HUES48 (cell line): ENCODE measurements around the gene PAIP2B.

Experiments
- H3K27ac ChIP-seq: one replicate; pipeline ENCODE4 v1.7.0; 2013; ENCODE audit warnings: low read depth, low read length, inconsistent platforms
- H3K27me3 ChIP-seq: 2 replicates; pipeline ENCODE4 v1.6.1; 2013; ENCODE audit warnings: mild to moderate bottlenecking, low read length; ENCODE audit not compliant: control insufficient read depth, insufficient read depth
- H3K36me3 ChIP-seq: 2 replicates; pipeline ENCODE4 v1.6.1; 2013; ENCODE audit warnings: low read length; ENCODE audit not compliant: control insufficient read depth, insufficient read depth
- H3K4me1 ChIP-seq: 2 replicates; pipeline ENCODE4 v1.6.1; 2013; ENCODE audit warnings: mild to moderate bottlenecking, low read length; ENCODE audit not compliant: control insufficient read depth, insufficient read depth
- H3K4me3 ChIP-seq: 2 replicates; pipeline ENCODE4 v1.5.1; 2013; ENCODE audit warnings: mild to moderate bottlenecking, low read depth, low read length
- H3K9ac ChIP-seq: 2 replicates; pipeline ENCODE4 v1.6.1; 2013; ENCODE audit warnings: mild to moderate bottlenecking, low read depth, low read length, moderate library complexity
- H3K9me3 ChIP-seq: 2 replicates; pipeline ENCODE4 v1.6.1; 2013; ENCODE audit warnings: low read length; ENCODE audit not compliant: control insufficient read depth, insufficient read depth

The PAIP2B gene

DNA sequence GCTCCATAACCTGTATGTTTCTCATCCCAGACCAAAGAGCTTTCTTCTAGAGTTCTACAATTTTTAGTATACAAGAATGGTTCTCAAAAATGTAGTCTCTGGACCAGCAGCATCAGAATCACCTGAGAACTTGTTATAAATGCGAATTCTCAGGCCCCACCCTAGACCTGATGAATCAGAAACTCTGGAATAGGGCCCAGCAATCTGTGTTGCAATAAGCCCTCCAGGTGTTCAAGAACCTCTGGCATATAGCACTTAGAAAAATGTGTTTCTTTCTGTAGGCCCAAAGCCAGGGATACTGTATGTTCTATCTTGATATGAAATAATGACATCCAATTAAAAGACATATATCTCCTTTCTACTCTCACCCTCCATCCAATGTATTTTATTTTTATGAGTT, 10.4 kb downstream of the PAIP2B start:
- no peak overlapping the region for H3K27ac ChIP-seq
- no peak overlapping the region for H3K4me3 ChIP-seq
- H3K27me3 ChIP-seq = no peaks in the 10 kb centered on the region
- H3K9me3 ChIP-seq = no peaks in the 10 kb centered on the region
- no peaks in the 10 kb centered on the region for H3K36me3 ChIP-seq
- no peaks in the 10 kb centered on the region for H3K4me1 ChIP-seq
- H3K9ac ChIP-seq = no peak overlapping the region

GRCh38 chr2:71215447-71215846, 11.5 kb downstream of the PAIP2B start:
- no peak overlapping the region for H3K4me3 ChIP-seq
- H3K36me3 ChIP-seq = no peaks in the 10 kb centered on the region
- H3K9me3 ChIP-seq = no peaks in the 10 kb centered on the region
- no peak overlapping the region for H3K9ac ChIP-seq
- no peaks in the 10 kb centered on the region for H3K27me3 ChIP-seq
- no peak overlapping the region for H3K27ac ChIP-seq
- H3K4me1 ChIP-seq = no peaks in the 10 kb centered on the region

- no peak overlapping the region for H3K9ac ChIP-seq
- peaks cover 4% of the 10 kb centered on the region; the same call in 1 of the 2 replicates for H3K4me1 ChIP-seq
- H3K36me3 ChIP-seq = no peaks in the 10 kb centered on the region
- no peaks in the 10 kb centered on the region for H3K27me3 ChIP-seq
- no peak overlapping the region for H3K4me3 ChIP-seq
- H3K9me3 ChIP-seq = no peaks in the 10 kb centered on the region
- H3K27ac ChIP-seq = no peak overlapping the region
Observed at GRCh38 chr2:71212336-71212735, 14.6 kb downstream of the PAIP2B start.

GRCh38 chr2:71210292-71210691, 16.6 kb downstream of the PAIP2B start:
- Histone ChIP-seq H3K36me3 (no peaks in the 10 kb centered on the region), H3K27ac (no peak overlapping the region), H3K27me3 (no peaks in the 10 kb centered on the region), H3K4me3 (no peak overlapping the region), H3K4me1 (peaks cover 4% of the 10 kb centered on the region; the same call in 1 of the 2 replicates), H3K9me3 (no peaks in the 10 kb centered on the region), H3K9ac (no peak overlapping the region)

DNA sequence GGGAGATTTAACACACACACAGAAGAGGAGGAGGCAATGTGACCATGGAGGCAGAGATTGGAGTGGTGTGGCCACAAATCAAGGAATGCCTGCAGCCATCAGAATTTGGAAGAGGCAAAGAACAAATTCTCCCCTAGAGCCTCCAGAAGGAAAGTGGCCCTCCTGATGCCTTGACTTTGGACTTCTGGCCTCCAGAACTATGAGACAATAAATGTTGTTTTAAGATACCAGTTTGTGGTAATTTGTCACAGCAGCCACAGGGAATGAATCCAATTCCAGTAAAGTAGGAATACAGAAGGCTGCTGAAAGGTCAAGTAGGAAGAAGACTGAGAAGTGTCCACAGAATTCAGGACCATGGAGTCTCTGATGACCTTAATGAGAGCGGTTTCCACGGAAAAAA, 18.1 kb downstream of the PAIP2B start:
- no peak overlapping the region for H3K9ac ChIP-seq
- H3K9me3 ChIP-seq = no peaks in the 10 kb centered on the region
- H3K36me3 ChIP-seq = no peaks in the 10 kb centered on the region
- H3K4me3 ChIP-seq = no peak overlapping the region
- no peaks in the 10 kb centered on the region for H3K27me3 ChIP-seq
- H3K27ac ChIP-seq = no peak overlapping the region
- peaks cover 4% of the 10 kb centered on the region; the same call in 1 of the 2 replicates for H3K4me1 ChIP-seq

DNA sequence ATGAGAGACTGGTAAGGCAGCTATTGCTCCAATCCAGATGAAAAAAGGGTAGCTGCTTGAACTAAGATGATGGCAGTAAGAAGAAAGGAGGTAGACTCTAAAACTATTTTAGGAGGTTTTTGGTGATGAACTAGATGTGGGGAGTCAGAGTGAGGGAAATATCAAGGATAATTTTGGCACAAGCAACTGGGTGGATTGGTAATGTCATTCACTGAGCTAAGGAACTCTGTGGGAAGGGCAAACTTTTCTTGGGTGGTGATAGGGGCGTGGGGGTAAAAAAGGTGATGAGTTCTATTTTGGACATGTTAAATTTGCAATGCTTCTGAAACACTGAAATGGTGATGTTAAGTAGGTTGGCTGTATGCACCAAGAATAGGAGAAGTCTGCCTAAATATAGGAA, 19.3 kb downstream of the PAIP2B start:
- Histone ChIP-seq H3K27ac (no peak overlapping the region), H3K36me3 (no peaks in the 10 kb centered on the region), H3K4me3 (no peak overlapping the region), H3K4me1 (peaks cover 4% of the 10 kb centered on the region; the same call in 1 of the 2 replicates), H3K9me3 (no peaks in the 10 kb centered on the region), H3K9ac (no peak overlapping the region), H3K27me3 (no peaks in the 10 kb centered on the region)

DNA sequence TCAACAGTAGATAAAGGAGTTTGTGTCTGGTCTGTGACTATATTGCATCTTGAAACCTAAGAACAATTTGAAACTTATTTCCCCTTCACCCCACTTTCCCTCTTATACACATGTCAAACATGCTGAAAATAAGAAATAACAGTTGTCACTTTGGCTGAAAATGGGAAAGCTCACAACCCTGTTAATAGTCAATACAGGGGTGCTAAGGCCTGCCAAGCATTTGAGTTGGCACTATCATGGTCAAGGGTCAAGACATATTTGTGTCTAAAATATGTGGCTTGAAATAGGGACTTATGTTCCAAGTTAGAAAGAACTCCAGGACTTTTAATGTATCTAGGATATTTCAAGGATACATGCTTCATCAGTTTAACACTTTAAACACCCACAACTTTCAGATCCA, 20.6 kb downstream of the PAIP2B start:
- peaks cover 6% of the 10 kb centered on the region for H3K36me3 ChIP-seq
- no peaks in the 10 kb centered on the region for H3K27me3 ChIP-seq
- H3K9me3 ChIP-seq = no peaks in the 10 kb centered on the region
- no peak overlapping the region for H3K9ac ChIP-seq
- no peak overlapping the region for H3K27ac ChIP-seq
- H3K4me1 ChIP-seq = peaks cover 4% of the 10 kb centered on the region; the same call in 1 of the 2 replicates
- no peak overlapping the region for H3K4me3 ChIP-seq

DNA sequence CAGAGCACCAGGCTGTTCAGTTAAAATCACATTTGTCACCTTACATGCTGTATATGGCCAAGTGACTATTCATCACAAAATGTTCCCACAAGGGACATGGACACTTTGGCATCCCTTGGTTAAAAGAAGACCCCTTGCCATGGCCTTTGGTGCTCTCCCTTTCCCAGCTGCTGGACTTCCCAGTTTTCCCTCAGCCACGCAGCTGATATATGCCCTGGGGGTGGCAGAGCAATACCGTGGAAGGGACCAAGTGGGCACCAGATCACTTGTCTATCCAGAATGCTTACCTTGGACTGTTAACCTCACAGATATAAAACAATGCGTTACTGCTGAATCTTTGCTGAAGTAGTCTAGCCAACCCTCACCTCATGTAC, 35.3 kb downstream of the PAIP2B start:
- Histone ChIP-seq H3K4me1 (peaks cover 16% of the 10 kb centered on the region), H3K27ac (no peak overlapping the region), H3K9me3 (no peaks in the 10 kb centered on the region; the same call in 1 of the 2 replicates), H3K4me3 (no peak overlapping the region), H3K9ac (no peak overlapping the region), H3K27me3 (no peaks in the 10 kb centered on the region), H3K36me3 (no peaks in the 10 kb centered on the region)

- Histone ChIP-seq H3K4me1 (peaks cover 20% of the 10 kb centered on the region), H3K4me3 (no peak overlapping the region), H3K27me3 (no peaks in the 10 kb centered on the region), H3K36me3 (no peaks in the 10 kb centered on the region), H3K27ac (no peak overlapping the region), H3K9me3 (no peaks in the 10 kb centered on the region; the same call in 1 of the 2 replicates), H3K9ac (no peak overlapping the region)
Observed at GRCh38 chr2:71190656-71191569, 36.0 kb downstream of the PAIP2B start.

DNA sequence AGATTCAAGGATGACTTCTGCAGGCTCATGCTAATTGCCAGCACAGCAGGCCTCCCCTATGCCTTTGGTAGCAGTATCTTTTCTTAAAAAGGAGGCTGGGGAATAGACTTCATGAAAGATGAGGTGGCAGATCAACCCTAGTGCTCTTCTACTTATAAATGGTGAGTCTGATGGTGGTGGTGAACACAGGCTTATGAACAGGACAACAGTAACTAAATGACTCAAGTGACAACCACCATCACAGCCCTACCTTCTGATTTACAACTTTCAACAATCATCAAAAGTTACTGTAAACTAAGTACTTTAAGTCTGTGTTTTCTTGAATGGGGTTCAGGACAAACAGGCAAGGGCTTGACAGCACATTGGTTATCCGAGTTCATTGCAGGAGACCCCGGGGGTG, 39.3 kb downstream of the PAIP2B start:
- Histone ChIP-seq H3K36me3 (no peaks in the 10 kb centered on the region), H3K27ac (no peak overlapping the region), H3K4me3 (no peak overlapping the region), H3K9me3 (no peaks in the 10 kb centered on the region), H3K4me1 (peaks cover 25% of the 10 kb centered on the region), H3K27me3 (no peaks in the 10 kb centered on the region), H3K9ac (no peak overlapping the region)

- Histone ChIP-seq H3K36me3 (no peaks in the 10 kb centered on the region), H3K9ac (no peak overlapping the region), H3K27me3 (no peaks in the 10 kb centered on the region), H3K27ac (no peak overlapping the region), H3K4me1 (peaks cover 25% of the 10 kb centered on the region), H3K4me3 (no peak overlapping the region), H3K9me3 (no peaks in the 10 kb centered on the region)
Observed at GRCh38 chr2:71186973-71187372, 39.9 kb downstream of the PAIP2B start.
